Fibroblast of peridontal ligament (primary cell): Measurements from ENCODE around the gene PEX6.
"Not testable (repeated sequence)": the region's sequence is repeated elsewhere in the genome, so short reads cannot be mapped to it uniquely, and the experiment has no call there.

Experiments used
- DNase-seq: peaks from one replicate; pipeline ENCODE4 v3.0.0-alpha.2; 2010; ENCODE audit errors: extremely low read depth

PEX6 gene

DNA sequence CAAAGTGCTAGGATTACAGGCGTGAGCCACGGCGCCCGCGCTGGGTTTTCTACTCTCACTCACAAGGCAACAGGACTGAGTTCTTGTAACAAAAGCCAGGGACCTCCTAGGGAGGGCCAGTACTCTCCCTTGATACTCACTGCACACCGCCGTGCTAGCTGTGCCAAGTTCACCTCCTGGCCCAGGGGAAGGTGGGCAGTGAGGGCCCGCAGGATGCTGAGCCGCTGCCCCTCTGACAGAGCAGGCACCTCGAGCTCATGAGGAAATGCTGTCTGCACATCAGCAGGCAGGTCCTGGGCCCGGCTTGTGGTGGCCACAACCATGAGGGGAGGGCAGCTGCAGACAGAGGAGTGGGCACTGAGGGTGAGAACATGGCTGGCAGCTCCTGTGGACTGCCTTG is 11.8 kb downstream of the PEX6 start:
- DNase-seq: no peak

- DNase-seq: no peak
Measured at GRCh38 chr6:42966571-42966970, 12.4 kb downstream of the PEX6 start.

GRCh38 chr6:42963855-42964605 is 15.0 kb downstream of the PEX6 start:
- peak; percentile 39 for DNase-seq

DNA sequence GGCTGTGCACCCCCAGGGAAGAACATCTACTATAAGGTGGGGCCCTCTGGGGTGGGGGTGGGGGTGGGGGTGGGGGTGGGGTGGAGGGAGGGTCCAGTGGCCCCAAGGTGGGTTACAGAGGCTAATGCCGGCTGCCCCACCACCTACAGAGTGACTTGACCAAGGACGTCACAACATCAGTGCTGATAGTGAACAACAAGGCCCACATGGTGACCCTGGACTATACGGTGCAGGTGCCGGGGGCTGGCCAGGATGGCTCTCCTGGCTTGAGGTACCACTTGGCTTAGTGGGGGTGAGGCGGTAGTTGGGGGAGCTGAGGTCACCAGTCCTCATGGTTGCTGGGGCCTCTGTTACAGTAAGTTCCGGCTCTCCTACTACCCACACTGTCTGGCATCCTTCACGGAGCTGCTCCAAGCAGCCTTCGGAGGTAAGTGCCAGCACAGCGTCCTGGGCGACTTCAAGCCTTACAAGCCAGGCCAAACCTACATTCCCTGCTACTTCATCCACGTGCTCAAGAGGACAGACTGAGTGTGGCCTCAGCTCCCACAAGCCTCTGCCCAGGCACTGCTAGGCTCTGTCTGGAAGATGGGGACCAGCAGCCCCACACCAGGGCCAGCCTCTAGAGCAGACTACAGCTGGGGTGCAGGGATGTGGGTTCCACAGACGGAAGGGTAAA is 15.7 kb downstream of the PEX6 start:
- DNase-seq: no peak

GRCh38 chr6:42962502-42963178 is 16.3 kb downstream of the PEX6 start:
- no peak for DNase-seq

DNA sequence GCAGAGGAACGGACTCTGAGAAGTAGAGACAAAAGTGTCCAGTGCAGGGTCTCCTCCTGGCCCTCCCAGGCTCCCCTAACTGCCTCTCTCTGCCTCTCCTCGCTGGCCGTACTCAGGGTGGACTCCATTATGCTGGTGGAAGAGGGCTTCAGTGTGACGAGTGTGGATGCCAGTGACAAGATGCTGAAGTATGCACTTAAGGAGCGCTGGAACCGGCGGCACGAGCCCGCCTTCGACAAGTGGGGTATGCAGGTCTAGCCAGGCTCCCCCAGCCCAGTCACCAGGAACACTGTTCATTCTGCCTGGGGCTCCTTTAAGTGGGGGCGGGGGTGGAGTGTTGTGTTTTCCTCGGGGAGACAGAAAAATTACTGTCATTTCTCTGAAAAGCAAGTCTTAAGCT is 16.9 kb downstream of the PEX6 start:
- no peak for DNase-seq

DNA sequence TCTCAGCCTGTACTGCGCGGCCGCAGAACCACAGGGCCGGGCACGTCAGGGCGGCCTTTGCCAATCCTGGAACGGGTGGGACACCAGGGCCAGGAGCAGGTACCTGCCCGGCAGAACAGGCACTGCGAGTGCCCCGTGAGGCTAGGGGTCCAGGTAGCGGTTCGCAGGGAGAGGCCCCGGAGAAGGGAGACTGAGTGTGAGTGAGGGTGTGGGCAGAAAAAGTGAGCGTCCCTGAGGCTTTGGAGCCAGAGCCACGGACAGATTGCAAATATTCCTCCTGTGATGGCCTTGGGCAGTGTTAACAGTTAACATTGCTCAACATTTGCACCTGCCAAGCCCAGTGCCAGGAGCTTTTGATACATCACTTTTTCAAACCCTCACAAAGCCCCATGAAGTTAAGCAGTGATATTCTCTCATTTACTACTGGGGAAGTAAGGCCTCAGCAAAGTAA is 17.9 kb downstream of the PEX6 start:
- DNase-seq: no peak

GRCh38 chr6:42960243-42961019 is 18.6 kb downstream of the PEX6 start, which contains the start of gene GNMT:
Gene GNMT (plus strand): TSS chr6:42960754. CDS start chr6:42960768, 14 bp downstream.
- no peak for DNase-seq

DNA sequence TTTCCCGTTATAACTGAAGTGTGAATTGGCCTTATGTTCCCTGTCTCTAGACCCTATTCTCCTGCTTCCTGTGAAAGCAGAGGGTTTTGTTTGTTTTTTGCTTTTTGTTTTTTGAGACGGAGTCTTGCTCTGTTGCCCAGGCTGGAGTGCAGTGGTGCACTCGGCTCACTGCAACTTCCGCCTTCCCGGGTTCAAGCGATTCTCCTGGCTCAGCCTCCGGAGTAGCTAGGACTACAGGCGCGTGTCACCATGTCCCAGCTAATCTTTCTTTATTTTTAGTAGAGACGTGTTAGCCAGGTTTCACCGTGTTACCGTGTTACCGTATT is 19.1 kb downstream of the PEX6 start:
- no peak for DNase-seq

GRCh38 chr6:42958125-42958524 is 20.9 kb downstream of the PEX6 start:
- no peak for DNase-seq

GRCh38 chr6:42954405-42954804 is 24.6 kb downstream of the PEX6 start:
- not testable (repeated sequence) for DNase-seq

- DNase-seq: no peak
Measured at GRCh38 chr6:42952389-42952788, 26.6 kb downstream of the PEX6 start.

GRCh38 chr6:42947950-42948349 is 31.0 kb downstream of the PEX6 start:
- DNase-seq: no peak

DNA sequence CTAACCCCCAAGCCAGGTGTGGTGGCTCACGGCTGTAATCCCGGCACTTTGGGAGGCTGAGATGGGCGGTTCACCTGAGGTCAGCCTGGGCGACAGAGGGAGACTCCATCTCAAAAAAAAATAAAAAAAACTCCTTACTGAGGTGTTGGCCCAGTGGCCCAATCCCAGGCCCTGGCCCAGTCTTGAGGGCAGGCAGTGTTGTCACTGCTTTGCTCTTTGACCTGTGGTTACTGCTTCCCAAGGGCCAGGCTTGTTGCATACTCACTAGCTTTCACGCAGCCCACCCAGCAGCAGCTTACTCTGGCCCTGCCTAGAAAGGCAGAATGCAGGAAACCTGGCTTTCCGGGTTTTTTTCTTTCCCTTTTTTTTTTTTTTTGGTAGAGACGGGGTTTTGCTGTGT is 36.5 kb downstream of the PEX6 start:
- no peak for DNase-seq

- not testable (repeated sequence) for DNase-seq
Measured at GRCh38 chr6:42941356-42941755, 37.6 kb downstream of the PEX6 start.

GRCh38 chr6:42940493-42941045 is 38.4 kb downstream of the PEX6 start:
- no peak for DNase-seq

GRCh38 chr6:42939810-42940167 is 39.2 kb downstream of the PEX6 start:
- DNase-seq: no peak

GRCh38 chr6:42938987-42939809 is 39.8 kb downstream of the PEX6 start:
- DNase-seq: no peak

GRCh38 chr6:42938428-42938796 is 40.6 kb downstream of the PEX6 start:
- DNase-seq: no peak

DNA sequence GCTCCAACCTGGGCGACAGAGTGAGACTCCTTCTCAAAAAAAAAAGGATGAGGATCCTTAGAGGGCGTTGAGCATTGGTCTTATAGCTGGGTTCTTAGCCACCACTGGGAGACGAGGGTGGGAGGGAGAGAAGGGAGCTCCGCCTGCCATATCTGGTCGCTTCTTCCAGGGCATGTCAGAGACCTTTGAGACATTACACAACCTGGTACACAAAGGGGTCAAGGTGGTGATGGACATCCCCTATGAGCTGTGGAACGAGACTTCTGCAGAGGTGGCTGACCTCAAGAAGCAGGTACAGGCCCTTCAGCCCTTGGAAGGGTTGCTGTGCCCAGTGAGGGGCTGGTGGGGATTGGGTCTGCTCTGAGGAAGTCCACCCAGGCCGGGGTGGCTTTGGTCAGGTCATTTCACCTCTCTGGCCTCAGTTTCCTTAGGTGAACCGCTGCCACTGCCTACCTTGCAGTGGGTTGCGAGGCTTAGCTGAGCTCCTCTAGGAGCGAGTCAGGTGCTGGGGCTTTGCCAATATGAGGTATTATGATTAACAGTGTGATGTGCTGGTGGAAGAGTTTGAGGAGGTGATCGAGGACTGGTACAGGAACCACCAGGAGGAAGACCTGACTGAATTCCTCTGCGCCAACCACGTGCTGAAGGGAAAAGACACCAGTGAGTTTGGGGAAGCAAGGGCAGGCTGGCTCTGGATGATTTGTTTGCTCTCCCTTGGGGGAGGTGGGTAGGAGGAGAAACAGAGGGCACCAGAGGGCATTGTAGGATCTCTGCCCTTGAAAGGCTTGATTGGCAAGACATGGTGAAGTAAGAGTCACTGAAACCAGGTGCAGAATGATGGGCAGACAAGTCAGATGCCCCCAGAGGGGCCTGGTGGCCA is 41.2 kb downstream of the PEX6 start:
- DNase-seq: no peak
